ENCODE data around the gene RASAL3. TPM values are rescaled to one million over a fixed set of nuclear protein-coding genes. Genes with fewer than 3 reads are reported as not detected.

Gene RASAL3
- total RNA-seq, 1 experiment from 2014 or later = 1.9 TPM

GRCh38 chr19:15438124-15438496, 26.2 kb downstream of the RASAL3 start:
- Histone ChIP-seq H2BK12ac (ENCODE audit: insufficient read length, low read depth, low read length) (no peak overlapping the region), H4K91ac (ENCODE audit: insufficient read length, low read depth, low read length) (no peak overlapping the region), H4K8ac (replicated peaks; ENCODE audit: insufficient read length, low read depth, low read length) (no peak overlapping the region), H4K5ac (ENCODE audit: insufficient read length, low read depth, low read length) (no peak overlapping the region), H2AFZ (ENCODE audit: low read length) (no peak overlapping the region), H3K27ac (ENCODE audit: insufficient read length, low read depth, low read length) (no peak overlapping the region), H3K9me3 (ENCODE audit: control insufficient read depth, low read depth, low read length) (no peaks in the 10 kb centered on the region), H3K23ac (ENCODE audit: insufficient read length, low read depth, low read length) (no peak overlapping the region), H4K20me1 (ENCODE audit: control insufficient read depth, insufficient read depth, insufficient read length) (no peaks in the 10 kb centered on the region), H3K9ac (ENCODE audit: extremely low read depth, insufficient read length, low read length) (no peak overlapping the region), H2BK20ac (ENCODE audit: low read depth, low read length, poor library complexity, severe bottlenecking) (no peak overlapping the region), H3K79me1 (ENCODE audit: insufficient read depth, low read depth, low read length, poor library complexity, severe bottlenecking) (no peaks in the 10 kb centered on the region), H3K18ac (ENCODE audit: insufficient read length, low read depth, low read length) (no peak overlapping the region), H3T11ph (ENCODE audit: low read length) (no peak overlapping the region), H2BK5ac (ENCODE audit: insufficient read length, low read length) (no peak overlapping the region), H3K56ac (ENCODE audit: insufficient read length, low read depth, low read length) (no peak overlapping the region), H3K27me3 (ENCODE audit: insufficient read depth, low read length) (no peaks in the 10 kb centered on the region), H2BK120ac (ENCODE audit: low read depth, low read length, poor library complexity, severe bottlenecking) (no peak overlapping the region), H3K4me1 (ENCODE audit: insufficient read depth, low read length) (no peaks in the 10 kb centered on the region), H2AK5ac (ENCODE audit: insufficient read length, low read length) (no peak overlapping the region), H3K4me2 (ENCODE audit: insufficient read depth, insufficient read length, low read length) (no peak overlapping the region), H3K23me2 (ENCODE audit: insufficient read length, low read depth, low read length, poor library complexity, severe bottlenecking) (peaks cover 4% of the 10 kb centered on the region), H3K4ac (ENCODE audit: low read depth, low read length) (no peak overlapping the region), H3K14ac (ENCODE audit: insufficient read depth, low read length) (no peak overlapping the region), H3K79me2 (ENCODE audit: insufficient read depth, low read length) (no peaks in the 10 kb centered on the region), H2BK15ac (ENCODE audit: low read depth, low read length) (no peak overlapping the region)
- H3K4me3 Mint-ChIP-seq = no peak overlapping the region
- TF ChIP-seq, protein P1, sequence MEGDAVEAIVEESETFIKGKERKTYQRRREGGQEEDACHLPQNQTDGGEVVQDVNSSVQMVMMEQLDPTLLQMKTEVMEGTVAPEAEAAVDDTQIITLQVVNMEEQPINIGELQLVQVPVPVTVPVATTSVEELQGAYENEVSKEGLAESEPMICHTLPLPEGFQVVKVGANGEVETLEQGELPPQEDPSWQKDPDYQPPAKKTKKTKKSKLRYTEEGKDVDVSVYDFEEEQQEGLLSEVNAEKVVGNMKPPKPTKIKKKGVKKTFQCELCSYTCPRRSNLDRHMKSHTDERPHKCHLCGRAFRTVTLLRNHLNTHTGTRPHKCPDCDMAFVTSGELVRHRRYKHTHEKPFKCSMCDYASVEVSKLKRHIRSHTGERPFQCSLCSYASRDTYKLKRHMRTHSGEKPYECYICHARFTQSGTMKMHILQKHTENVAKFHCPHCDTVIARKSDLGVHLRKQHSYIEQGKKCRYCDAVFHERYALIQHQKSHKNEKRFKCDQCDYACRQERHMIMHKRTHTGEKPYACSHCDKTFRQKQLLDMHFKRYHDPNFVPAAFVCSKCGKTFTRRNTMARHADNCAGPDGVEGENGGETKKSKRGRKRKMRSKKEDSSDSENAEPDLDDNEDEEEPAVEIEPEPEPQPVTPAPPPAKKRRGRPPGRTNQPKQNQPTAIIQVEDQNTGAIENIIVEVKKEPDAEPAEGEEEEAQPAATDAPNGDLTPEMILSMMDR (conservative IDR thresholded peaks at IDR 0.05) = no peak
- peaks cover 5 to 6% of the 10 kb centered on the region in 2 experiments for H3K4me1 Mint-ChIP-seq
- WGBS (ENCODE audit: extremely low coverage, insufficient read length, low lambda C conversion rate) = no CpG with 5 or more reads among the region's 2 CpGs
- H3K36me3 Mint-ChIP-seq (ENCODE audit: insufficient read depth in 1 of 3, low read depth in 3 of 3) = no peaks in the 10 kb centered on the region
- H3K27me3 Mint-ChIP-seq (ENCODE audit: low read depth) = no peaks in the 10 kb centered on the region
- H3K27ac Mint-ChIP-seq = no peak overlapping the region
- H3K9me3 Mint-ChIP-seq = no peaks in the 10 kb centered on the region
- DNase-seq = no peak
